GM23338 (cell line): Measurements from ENCODE around the gene NPAS3.

Experiments used
- EZH2 ChIP-seq: fragments of 200-600 bp; sonication (generic); IDR thresholded peaks from one replicate; pipeline ENCODE4 v1.8.0; 2017; ENCODE audit warnings: antibody characterized with exemption, mild to moderate bottlenecking, low read depth; ENCODE audit not compliant: unreplicated experiment
- POLR2AphosphoS5 ChIP-seq: IDR thresholded peaks from 2 replicates; pipeline ENCODE4 v1.6.1; 2016; ENCODE audit warnings: antibody characterized with exemption, low read depth
- TF ChIP-seq, protein P1 (sequence below), 2 experiments: fragments of 200-600 bp in 1 of 2; sonication (generic) in 1 of 2; conservative IDR thresholded peaks; 2 replicates each; pipeline versions ENCODE4 v1.5.1 to v1.6.1; 2016 to 2017; ENCODE audit warnings: antibody characterized with exemption in 2 of 2, low read depth in 2 of 2, mild to moderate bottlenecking in 2 of 2, moderate library complexity in 1 of 2
- TF ChIP-seq, protein P2 (sequence below): IDR thresholded peaks from one replicate; pipeline ENCODE4 v1.6.1; 2018; ENCODE audit warnings: antibody characterized with exemption; ENCODE audit not compliant: unreplicated experiment

DNA sequence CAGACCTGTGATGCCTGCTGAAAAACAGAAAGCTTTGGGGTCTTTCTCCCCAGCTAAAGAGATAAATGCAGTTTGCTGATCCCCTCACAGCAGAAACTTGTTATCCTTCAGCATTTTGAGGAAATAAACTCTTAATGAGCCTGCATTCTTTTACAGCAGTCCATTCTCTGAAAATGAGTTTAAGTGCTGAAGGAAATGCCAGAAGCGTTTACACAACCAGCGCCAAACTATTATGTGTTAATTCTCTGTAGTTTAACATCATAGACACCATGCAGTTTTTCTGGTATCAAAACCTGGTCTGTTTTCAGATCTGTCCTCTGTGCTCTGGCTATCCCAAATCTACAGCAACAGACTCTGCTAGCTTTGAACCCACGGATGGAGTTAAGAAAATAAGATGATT, 291.3 kb downstream of the NPAS3 start:
- TF ChIP-seq, protein P1, sequence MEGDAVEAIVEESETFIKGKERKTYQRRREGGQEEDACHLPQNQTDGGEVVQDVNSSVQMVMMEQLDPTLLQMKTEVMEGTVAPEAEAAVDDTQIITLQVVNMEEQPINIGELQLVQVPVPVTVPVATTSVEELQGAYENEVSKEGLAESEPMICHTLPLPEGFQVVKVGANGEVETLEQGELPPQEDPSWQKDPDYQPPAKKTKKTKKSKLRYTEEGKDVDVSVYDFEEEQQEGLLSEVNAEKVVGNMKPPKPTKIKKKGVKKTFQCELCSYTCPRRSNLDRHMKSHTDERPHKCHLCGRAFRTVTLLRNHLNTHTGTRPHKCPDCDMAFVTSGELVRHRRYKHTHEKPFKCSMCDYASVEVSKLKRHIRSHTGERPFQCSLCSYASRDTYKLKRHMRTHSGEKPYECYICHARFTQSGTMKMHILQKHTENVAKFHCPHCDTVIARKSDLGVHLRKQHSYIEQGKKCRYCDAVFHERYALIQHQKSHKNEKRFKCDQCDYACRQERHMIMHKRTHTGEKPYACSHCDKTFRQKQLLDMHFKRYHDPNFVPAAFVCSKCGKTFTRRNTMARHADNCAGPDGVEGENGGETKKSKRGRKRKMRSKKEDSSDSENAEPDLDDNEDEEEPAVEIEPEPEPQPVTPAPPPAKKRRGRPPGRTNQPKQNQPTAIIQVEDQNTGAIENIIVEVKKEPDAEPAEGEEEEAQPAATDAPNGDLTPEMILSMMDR (conservative IDR thresholded peaks at IDR 0.05; ENCODE audit: low read depth in 2 of 2), result no peak
- no peak for TF ChIP-seq POLR2AphosphoS5
- TF ChIP-seq, protein P2, sequence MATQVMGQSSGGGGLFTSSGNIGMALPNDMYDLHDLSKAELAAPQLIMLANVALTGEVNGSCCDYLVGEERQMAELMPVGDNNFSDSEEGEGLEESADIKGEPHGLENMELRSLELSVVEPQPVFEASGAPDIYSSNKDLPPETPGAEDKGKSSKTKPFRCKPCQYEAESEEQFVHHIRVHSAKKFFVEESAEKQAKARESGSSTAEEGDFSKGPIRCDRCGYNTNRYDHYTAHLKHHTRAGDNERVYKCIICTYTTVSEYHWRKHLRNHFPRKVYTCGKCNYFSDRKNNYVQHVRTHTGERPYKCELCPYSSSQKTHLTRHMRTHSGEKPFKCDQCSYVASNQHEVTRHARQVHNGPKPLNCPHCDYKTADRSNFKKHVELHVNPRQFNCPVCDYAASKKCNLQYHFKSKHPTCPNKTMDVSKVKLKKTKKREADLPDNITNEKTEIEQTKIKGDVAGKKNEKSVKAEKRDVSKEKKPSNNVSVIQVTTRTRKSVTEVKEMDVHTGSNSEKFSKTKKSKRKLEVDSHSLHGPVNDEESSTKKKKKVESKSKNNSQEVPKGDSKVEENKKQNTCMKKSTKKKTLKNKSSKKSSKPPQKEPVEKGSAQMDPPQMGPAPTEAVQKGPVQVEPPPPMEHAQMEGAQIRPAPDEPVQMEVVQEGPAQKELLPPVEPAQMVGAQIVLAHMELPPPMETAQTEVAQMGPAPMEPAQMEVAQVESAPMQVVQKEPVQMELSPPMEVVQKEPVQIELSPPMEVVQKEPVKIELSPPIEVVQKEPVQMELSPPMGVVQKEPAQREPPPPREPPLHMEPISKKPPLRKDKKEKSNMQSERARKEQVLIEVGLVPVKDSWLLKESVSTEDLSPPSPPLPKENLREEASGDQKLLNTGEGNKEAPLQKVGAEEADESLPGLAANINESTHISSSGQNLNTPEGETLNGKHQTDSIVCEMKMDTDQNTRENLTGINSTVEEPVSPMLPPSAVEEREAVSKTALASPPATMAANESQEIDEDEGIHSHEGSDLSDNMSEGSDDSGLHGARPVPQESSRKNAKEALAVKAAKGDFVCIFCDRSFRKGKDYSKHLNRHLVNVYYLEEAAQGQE, result no peak
- no peak for TF ChIP-seq EZH2
